WTC11 (cell line): ENCODE measurements around the gene CMTR1. TPM values are rescaled to one million over a fixed set of nuclear protein-coding genes. Genes with fewer than 3 reads are reported as not detected.

Source experiments
- AFF4 ChIP-seq: sonication (generic); formaldehyde crosslinking; IDR thresholded peaks from 2 replicates; pipeline ENCODE4 v1.8.1; 2023; ENCODE audit warnings: mild to moderate bottlenecking, missing genetic modification reagents, borderline replicate concordance
- ATF2 ChIP-seq: sonication (generic); formaldehyde crosslinking; IDR thresholded peaks from 2 replicates; pipeline ENCODE4 v1.8.1; 2022; ENCODE audit warnings: low read depth, missing genetic modification reagents, borderline replicate concordance
- CREM ChIP-seq: sonication (generic); formaldehyde crosslinking; IDR thresholded peaks from 2 replicates; pipeline ENCODE4 v1.8.1; 2022; ENCODE audit warnings: mild to moderate bottlenecking, missing genetic modification reagents, moderate library complexity
- CTCF ChIP-seq: fragments of 200-600 bp; IDR thresholded peaks from 2 replicates; pipeline ENCODE4 v1.8.0; 2022; ENCODE audit warnings: antibody characterized with exemption
- ETV6 ChIP-seq: sonication (generic); formaldehyde crosslinking; IDR thresholded peaks from 2 replicates; pipeline ENCODE4 v1.8.1; 2022; ENCODE audit warnings: mild to moderate bottlenecking, missing genetic modification reagents
- GTF2I ChIP-seq: fragments of 250-450 bp; sonication (Bioruptor Pico); conservative IDR thresholded peaks from 2 replicates; pipeline ENCODE4 v1.4.0; 2021; ENCODE audit warnings: mild to moderate bottlenecking
- JAZF1 ChIP-seq: fragments of 250-450 bp; sonication (Bioruptor Pico); IDR thresholded peaks from 2 replicates; pipeline ENCODE4 v1.9.0; 2021; ENCODE audit warnings: moderate library complexity, mild to moderate bottlenecking, inconsistent platforms
- NFYB ChIP-seq: sonication (generic); formaldehyde crosslinking; conservative IDR thresholded peaks from 2 replicates; pipeline ENCODE4 v1.8.0; 2022; ENCODE audit warnings: low read depth, missing genetic modification reagents
- SMAD4 ChIP-seq: sonication (generic); formaldehyde crosslinking; IDR thresholded peaks from 2 replicates; pipeline ENCODE4 v1.8.0; 2022; ENCODE audit warnings: mild to moderate bottlenecking, missing genetic modification reagents
- SOX15 ChIP-seq: fragments of 250-450 bp; sonication (Bioruptor Pico); IDR thresholded peaks from 2 replicates; pipeline ENCODE4 v1.9.0; 2021; ENCODE audit warnings: mild to moderate bottlenecking
- ZNF416 ChIP-seq: fragments of 250-450 bp; sonication (Bioruptor Pico); IDR thresholded peaks from 2 replicates; pipeline ENCODE4 v1.9.0; 2021; ENCODE audit warnings: mild to moderate bottlenecking, inconsistent platforms
- total RNA-seq: library from RNA; stranded (reverse); gene quantifications from 3 replicates; pipeline ENCODE4 v1.2.3, GENCODE V29; 2021
- TF ChIP-seq, protein P1 (sequence below): fragments of 250-450 bp; sonication (Bioruptor Pico); IDR thresholded peaks from 2 replicates; pipeline ENCODE4 v1.9.0; 2021; ENCODE audit warnings: moderate library complexity, mild to moderate bottlenecking, inconsistent platforms, borderline replicate concordance
- TF ChIP-seq, protein P2 (sequence below): sonication (generic); formaldehyde crosslinking; IDR thresholded peaks from 2 replicates; pipeline ENCODE4 v1.8.1; 2022; ENCODE audit warnings: low read depth, mild to moderate bottlenecking, moderate library complexity, missing genetic modification reagents, borderline replicate concordance
- TF ChIP-seq, protein P3 (sequence below): sonication (generic); formaldehyde crosslinking; IDR thresholded peaks from 2 replicates; pipeline ENCODE4 v1.8.0; 2022; ENCODE audit warnings: mild to moderate bottlenecking, missing genetic modification reagents
- TF ChIP-seq, protein P4 (sequence below): sonication (generic); formaldehyde crosslinking; conservative IDR thresholded peaks from 2 replicates; pipeline ENCODE4 v1.8.1; 2023; ENCODE audit warnings: mild to moderate bottlenecking, low read depth, missing genetic modification reagents, moderate library complexity
- TF ChIP-seq, protein P5 (sequence below): sonication (generic); formaldehyde crosslinking; IDR thresholded peaks from 2 replicates; pipeline ENCODE4 v1.8.0; 2023; ENCODE audit warnings: missing genetic modification reagents
- TF ChIP-seq, protein P6 (sequence below): sonication (generic); formaldehyde crosslinking; IDR thresholded peaks from 2 replicates; pipeline ENCODE4 v1.8.1; 2023; ENCODE audit warnings: mild to moderate bottlenecking, missing genetic modification reagents, moderate library complexity
- TF ChIP-seq, protein P7 (sequence below): sonication (generic); formaldehyde crosslinking; IDR thresholded peaks from 2 replicates; pipeline ENCODE4 v1.8.1; 2023; ENCODE audit warnings: mild to moderate bottlenecking, missing genetic modification reagents
- TF ChIP-seq, protein P8 (sequence below): sonication (generic); formaldehyde crosslinking; IDR thresholded peaks from 2 replicates; pipeline ENCODE4 v1.8.0; 2023; ENCODE audit warnings: mild to moderate bottlenecking, missing genetic modification reagents

Gene CMTR1
- total RNA-seq, 1 experiment from 2014 or later = 38.6 TPM

DNA sequence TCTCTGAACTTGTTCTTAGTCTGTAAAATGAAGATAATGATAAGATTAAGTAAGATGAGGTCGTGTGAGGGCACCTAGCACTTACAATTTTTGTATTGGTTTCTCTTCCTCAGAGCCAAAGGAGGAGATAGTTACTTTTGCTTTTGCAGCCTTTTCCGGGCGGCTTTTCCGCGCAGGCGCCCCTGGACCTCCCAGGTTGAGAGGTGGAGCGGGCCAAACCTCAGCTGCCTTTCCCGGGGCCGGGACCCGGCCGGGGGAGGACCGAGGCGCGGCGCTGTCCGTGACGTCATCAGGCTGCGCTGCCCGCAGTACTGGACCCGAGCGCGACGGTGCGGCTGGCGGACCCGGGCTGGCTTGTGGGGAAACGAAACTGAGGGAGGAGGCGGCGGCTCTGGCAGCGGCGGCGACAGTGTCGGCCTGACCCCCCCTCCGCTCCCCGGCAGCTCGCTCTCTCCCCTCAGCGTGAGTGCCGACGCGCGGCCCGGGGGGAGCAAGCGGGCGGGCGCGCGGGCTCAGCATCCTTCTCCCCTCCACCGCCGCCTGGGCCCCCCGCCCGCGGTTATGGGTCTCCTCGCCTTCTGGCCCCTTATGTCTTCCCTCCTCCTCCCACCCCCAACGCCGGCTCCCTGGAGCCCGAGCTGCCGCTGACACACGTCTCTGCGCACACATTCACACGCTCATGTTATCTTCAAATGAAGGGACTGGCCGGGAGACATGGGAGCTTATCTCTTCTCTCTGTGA, at the start of gene CMTR1 (continued):
- TF ChIP-seq AFF4 (CRISPR knock-in tag) (no peak), JAZF1 (no peak), ETV6 (CRISPR knock-in tag) (peak; percentile 81; the same call in 1 of the 2 replicates), SOX15 (CRISPR knock-in tag) (no peak), ZNF416 (CRISPR knock-in tag) (no peak), CREM (CRISPR knock-in tag) (peak; percentile 100), GTF2I (CRISPR knock-in tag) (no peak), SMAD4 (CRISPR knock-in tag) (no peak), NFYB (no peak), CTCF (no peak), ATF2 (CRISPR knock-in tag) (0 out of 2 replicates have a peak, but pooled peaks have one; percentile 17)
- TF ChIP-seq, protein P1, sequence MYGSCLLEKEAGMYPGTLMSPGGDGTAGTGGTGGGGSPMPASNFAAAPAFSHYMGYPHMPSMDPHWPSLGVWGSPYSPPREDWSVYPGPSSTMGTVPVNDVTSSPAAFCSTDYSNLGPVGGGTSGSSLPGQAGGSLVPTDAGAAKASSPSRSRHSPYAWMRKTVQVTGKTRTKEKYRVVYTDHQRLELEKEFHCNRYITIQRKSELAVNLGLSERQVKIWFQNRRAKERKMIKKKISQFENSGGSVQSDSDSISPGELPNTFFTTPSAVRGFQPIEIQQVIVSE (CRISPR knock-in tag) = no peak
- TF ChIP-seq, protein P2, sequence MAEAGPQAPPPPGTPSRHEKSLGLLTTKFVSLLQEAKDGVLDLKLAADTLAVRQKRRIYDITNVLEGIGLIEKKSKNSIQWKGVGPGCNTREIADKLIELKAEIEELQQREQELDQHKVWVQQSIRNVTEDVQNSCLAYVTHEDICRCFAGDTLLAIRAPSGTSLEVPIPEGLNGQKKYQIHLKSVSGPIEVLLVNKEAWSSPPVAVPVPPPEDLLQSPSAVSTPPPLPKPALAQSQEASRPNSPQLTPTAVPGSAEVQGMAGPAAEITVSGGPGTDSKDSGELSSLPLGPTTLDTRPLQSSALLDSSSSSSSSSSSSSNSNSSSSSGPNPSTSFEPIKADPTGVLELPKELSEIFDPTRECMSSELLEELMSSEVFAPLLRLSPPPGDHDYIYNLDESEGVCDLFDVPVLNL (CRISPR knock-in tag) = no peak
- TF ChIP-seq, protein P3, sequence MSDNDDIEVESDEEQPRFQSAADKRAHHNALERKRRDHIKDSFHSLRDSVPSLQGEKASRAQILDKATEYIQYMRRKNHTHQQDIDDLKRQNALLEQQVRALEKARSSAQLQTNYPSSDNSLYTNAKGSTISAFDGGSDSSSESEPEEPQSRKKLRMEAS (CRISPR knock-in tag) = no peak; the same call in none of the 2 replicates
- TF ChIP-seq, protein P4, sequence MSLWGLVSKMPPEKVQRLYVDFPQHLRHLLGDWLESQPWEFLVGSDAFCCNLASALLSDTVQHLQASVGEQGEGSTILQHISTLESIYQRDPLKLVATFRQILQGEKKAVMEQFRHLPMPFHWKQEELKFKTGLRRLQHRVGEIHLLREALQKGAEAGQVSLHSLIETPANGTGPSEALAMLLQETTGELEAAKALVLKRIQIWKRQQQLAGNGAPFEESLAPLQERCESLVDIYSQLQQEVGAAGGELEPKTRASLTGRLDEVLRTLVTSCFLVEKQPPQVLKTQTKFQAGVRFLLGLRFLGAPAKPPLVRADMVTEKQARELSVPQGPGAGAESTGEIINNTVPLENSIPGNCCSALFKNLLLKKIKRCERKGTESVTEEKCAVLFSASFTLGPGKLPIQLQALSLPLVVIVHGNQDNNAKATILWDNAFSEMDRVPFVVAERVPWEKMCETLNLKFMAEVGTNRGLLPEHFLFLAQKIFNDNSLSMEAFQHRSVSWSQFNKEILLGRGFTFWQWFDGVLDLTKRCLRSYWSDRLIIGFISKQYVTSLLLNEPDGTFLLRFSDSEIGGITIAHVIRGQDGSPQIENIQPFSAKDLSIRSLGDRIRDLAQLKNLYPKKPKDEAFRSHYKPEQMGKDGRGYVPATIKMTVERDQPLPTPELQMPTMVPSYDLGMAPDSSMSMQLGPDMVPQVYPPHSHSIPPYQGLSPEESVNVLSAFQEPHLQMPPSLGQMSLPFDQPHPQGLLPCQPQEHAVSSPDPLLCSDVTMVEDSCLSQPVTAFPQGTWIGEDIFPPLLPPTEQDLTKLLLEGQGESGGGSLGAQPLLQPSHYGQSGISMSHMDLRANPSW (CRISPR knock-in tag) = no peak
- TF ChIP-seq, protein P5, sequence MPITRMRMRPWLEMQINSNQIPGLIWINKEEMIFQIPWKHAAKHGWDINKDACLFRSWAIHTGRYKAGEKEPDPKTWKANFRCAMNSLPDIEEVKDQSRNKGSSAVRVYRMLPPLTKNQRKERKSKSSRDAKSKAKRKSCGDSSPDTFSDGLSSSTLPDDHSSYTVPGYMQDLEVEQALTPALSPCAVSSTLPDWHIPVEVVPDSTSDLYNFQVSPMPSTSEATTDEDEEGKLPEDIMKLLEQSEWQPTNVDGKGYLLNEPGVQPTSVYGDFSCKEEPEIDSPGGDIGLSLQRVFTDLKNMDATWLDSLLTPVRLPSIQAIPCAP = no peak
- TF ChIP-seq, protein P6, sequence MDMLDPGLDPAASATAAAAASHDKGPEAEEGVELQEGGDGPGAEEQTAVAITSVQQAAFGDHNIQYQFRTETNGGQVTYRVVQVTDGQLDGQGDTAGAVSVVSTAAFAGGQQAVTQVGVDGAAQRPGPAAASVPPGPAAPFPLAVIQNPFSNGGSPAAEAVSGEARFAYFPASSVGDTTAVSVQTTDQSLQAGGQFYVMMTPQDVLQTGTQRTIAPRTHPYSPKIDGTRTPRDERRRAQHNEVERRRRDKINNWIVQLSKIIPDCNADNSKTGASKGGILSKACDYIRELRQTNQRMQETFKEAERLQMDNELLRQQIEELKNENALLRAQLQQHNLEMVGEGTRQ = no peak
- TF ChIP-seq, protein P7, sequence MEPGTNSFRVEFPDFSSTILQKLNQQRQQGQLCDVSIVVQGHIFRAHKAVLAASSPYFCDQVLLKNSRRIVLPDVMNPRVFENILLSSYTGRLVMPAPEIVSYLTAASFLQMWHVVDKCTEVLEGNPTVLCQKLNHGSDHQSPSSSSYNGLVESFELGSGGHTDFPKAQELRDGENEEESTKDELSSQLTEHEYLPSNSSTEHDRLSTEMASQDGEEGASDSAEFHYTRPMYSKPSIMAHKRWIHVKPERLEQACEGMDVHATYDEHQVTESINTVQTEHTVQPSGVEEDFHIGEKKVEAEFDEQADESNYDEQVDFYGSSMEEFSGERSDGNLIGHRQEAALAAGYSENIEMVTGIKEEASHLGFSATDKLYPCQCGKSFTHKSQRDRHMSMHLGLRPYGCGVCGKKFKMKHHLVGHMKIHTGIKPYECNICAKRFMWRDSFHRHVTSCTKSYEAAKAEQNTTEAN (CRISPR knock-in tag) = peak; percentile 61
- TF ChIP-seq, protein P8, sequence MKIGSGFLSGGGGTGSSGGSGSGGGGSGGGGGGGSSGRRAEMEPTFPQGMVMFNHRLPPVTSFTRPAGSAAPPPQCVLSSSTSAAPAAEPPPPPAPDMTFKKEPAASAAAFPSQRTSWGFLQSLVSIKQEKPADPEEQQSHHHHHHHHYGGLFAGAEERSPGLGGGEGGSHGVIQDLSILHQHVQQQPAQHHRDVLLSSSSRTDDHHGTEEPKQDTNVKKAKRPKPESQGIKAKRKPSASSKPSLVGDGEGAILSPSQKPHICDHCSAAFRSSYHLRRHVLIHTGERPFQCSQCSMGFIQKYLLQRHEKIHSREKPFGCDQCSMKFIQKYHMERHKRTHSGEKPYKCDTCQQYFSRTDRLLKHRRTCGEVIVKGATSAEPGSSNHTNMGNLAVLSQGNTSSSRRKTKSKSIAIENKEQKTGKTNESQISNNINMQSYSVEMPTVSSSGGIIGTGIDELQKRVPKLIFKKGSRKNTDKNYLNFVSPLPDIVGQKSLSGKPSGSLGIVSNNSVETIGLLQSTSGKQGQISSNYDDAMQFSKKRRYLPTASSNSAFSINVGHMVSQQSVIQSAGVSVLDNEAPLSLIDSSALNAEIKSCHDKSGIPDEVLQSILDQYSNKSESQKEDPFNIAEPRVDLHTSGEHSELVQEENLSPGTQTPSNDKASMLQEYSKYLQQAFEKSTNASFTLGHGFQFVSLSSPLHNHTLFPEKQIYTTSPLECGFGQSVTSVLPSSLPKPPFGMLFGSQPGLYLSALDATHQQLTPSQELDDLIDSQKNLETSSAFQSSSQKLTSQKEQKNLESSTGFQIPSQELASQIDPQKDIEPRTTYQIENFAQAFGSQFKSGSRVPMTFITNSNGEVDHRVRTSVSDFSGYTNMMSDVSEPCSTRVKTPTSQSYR (CRISPR knock-in tag) = 0 out of 2 replicates have a peak, but pooled peaks have one; percentile 54
